Activated CD8-positive, alpha-beta memory T cell treated with anti-CD3 and anti-CD28 coated beads, Interleukin-2, amount 50 U/mL, for 1 hour (primary cell): ENCODE results near the gene GP1BB.
"Not testable (repeated sequence)": the region's sequence is repeated elsewhere in the genome, so short reads cannot be mapped to it uniquely, and the experiment has no call there.

Experiments used
- DNase-seq: peaks from one replicate; pipeline ENCODE4 v3.0.0-alpha.2; 2020; ENCODE audit errors: extremely low read depth

The GP1BB gene

GRCh38 chr22:19723232-19723982, at the start of gene GP1BB:
Gene GP1BB (plus strand): TSS chr22:19723539. CDS start chr22:19723570, 31 bp downstream.
- no peak for DNase-seq

GRCh38 chr22:19673660-19674059, 49.7 kb upstream of the GP1BB start:
- no peak for DNase-seq

GRCh38 chr22:19674129-19674928, 49.0 kb upstream of the GP1BB start:
- DNase-seq: no peak

- no peak for DNase-seq
Measured at GRCh38 chr22:19674929-19675253, 48.4 kb upstream of the GP1BB start.

- DNase-seq: no peak
Measured at GRCh38 chr22:19675428-19675827, 47.9 kb upstream of the GP1BB start.

- not testable (repeated sequence) for DNase-seq
Measured at GRCh38 chr22:19676437-19676836, 46.9 kb upstream of the GP1BB start.

- DNase-seq: no peak
Measured at GRCh38 chr22:19678949-19679521, 44.3 kb upstream of the GP1BB start.

GRCh38 chr22:19679522-19680101, 43.7 kb upstream of the GP1BB start:
- no peak for DNase-seq

- no peak for DNase-seq
Measured at GRCh38 chr22:19680287-19680881, 43.0 kb upstream of the GP1BB start.

GRCh38 chr22:19680911-19681862, 42.2 kb upstream of the GP1BB start:
- no peak for DNase-seq

GRCh38 chr22:19681863-19682245, 41.5 kb upstream of the GP1BB start:
- DNase-seq: no peak

- DNase-seq: no peak
Measured at GRCh38 chr22:19686946-19687345, 36.4 kb upstream of the GP1BB start.

GRCh38 chr22:19687561-19688300, 35.6 kb upstream of the GP1BB start:
- no peak for DNase-seq

- no peak for DNase-seq
Measured at GRCh38 chr22:19688301-19689290, 34.7 kb upstream of the GP1BB start.

GRCh38 chr22:19689408-19689807, 33.9 kb upstream of the GP1BB start:
- no peak for DNase-seq

GRCh38 chr22:19691007-19691720, 32.2 kb upstream of the GP1BB start:
- DNase-seq: no peak

- no peak for DNase-seq
Measured at GRCh38 chr22:19691721-19692341, 31.5 kb upstream of the GP1BB start.

- no peak for DNase-seq
Measured at GRCh38 chr22:19693581-19693980, 29.8 kb upstream of the GP1BB start.
